Measurements from ENCODE around the gene MTUS2. TPM values are rescaled to one million over a fixed set of nuclear protein-coding genes. Genes with fewer than 3 reads are reported as not detected.

MTUS2 gene
- total and polyA plus RNA-seq, 2 experiments from 2014 or later: 3.0 to 4.3 TPM

DNA sequence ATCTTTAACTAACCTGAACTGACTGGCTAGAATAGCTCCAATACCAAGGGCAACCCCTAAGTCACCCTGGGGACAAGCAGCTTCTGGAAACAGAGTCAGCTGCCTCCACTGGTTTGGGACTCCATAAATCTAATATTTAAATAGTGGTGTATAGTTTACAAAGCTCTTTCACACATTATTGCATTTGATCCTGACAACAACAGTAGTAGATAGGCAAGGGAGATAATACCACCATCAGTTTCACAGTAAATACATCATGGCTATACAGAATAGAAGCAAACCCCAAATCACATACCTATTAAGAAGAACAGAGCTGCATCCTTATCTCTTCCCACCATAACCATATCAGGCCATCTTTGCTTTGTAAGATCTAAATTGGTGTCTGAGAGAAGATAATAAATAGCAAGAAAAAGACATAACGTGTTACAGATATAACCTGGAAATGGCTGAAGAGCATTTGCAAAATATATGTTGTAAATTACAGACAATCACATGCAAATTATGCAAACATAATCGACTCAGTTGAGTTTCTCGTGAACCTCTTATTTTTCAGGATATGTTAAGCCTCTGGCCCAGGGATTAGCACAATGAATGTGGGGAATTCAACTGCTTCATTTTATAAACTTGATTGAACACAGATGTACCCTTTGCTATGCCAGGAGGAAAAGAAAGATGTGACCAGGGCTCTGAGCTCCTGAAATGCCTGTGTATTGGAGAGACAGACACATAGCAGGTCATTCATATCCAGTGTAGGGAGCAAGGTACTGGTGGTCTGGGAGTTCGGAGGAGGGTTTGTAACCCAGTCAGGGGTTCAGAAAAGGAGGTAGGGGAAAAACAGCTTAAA, 632.9 kb downstream of the MTUS2 start:
- Histone ChIP-seq H2AFZ (no peak overlapping the region), H3K27ac (no peak overlapping the region), H4K20me1 (ENCODE audit: insufficient read depth, poor library complexity, severe bottlenecking) (no peaks in the 10 kb centered on the region), H3K36me3 (replicated peaks; ENCODE audit: insufficient read depth, low read depth) (no peaks in the 10 kb centered on the region), H3K79me2 (no peaks in the 10 kb centered on the region), H3K9me3 (ENCODE audit: low read depth) (no peaks in the 10 kb centered on the region), H3K4me2 (no peak overlapping the region), H3K4me1 (ENCODE audit: insufficient read depth) (no peaks in the 10 kb centered on the region), H3K9me2 (replicated peaks; ENCODE audit: insufficient read depth) (no peaks in the 10 kb centered on the region), H3K4me3 (no peak overlapping the region), H3K27me3 (no peaks in the 10 kb centered on the region)
- WGBS (ENCODE audit: low lambda C conversion rate, missing lambda C conversion rate): 65% methylated on average over 4 of the region's 4 CpGs
- TF ChIP-seq EZH2phosphoT487 (IDR thresholded peaks at IDR 0.05; ENCODE audit: low read depth, severe bottlenecking, unreplicated experiment): no peak
- no peak for TF ChIP-seq EZH2 (IDR thresholded peaks at IDR 0.05; ENCODE audit: borderline replicate concordance)
- no peak for TF ChIP-seq CTCF (IDR thresholded peaks at IDR 0.05; ENCODE audit: poor library complexity)
- no peak for DNase-seq (ENCODE audit: low spot score)

GRCh38 chr13:29453617-29454011, 633.5 kb downstream of the MTUS2 start:
- 70% methylated on average over 1 of the region's 1 CpG for WGBS (ENCODE audit: low lambda C conversion rate, missing lambda C conversion rate)
- H3K36me3 ChIP-seq (replicated peaks; ENCODE audit: insufficient read depth, low read depth): no peaks in the 10 kb centered on the region
- no peak overlapping the region for H3K27ac ChIP-seq
- TF ChIP-seq CTCF (IDR thresholded peaks at IDR 0.05; ENCODE audit: poor library complexity): no peak
- no peaks in the 10 kb centered on the region for H3K79me2 ChIP-seq
- no peaks in the 10 kb centered on the region for H3K9me3 ChIP-seq (ENCODE audit: low read depth)
- no peaks in the 10 kb centered on the region for H4K20me1 ChIP-seq (ENCODE audit: insufficient read depth, poor library complexity, severe bottlenecking)
- H3K27me3 ChIP-seq: no peaks in the 10 kb centered on the region
- no peak for DNase-seq (ENCODE audit: low spot score)
- H2AFZ ChIP-seq: no peak overlapping the region
- no peak overlapping the region for H3K4me3 ChIP-seq
- H3K4me2 ChIP-seq: no peak overlapping the region
- no peaks in the 10 kb centered on the region for H3K4me1 ChIP-seq (ENCODE audit: insufficient read depth)
- H3K9me2 ChIP-seq (replicated peaks; ENCODE audit: insufficient read depth): no peaks in the 10 kb centered on the region

DNA sequence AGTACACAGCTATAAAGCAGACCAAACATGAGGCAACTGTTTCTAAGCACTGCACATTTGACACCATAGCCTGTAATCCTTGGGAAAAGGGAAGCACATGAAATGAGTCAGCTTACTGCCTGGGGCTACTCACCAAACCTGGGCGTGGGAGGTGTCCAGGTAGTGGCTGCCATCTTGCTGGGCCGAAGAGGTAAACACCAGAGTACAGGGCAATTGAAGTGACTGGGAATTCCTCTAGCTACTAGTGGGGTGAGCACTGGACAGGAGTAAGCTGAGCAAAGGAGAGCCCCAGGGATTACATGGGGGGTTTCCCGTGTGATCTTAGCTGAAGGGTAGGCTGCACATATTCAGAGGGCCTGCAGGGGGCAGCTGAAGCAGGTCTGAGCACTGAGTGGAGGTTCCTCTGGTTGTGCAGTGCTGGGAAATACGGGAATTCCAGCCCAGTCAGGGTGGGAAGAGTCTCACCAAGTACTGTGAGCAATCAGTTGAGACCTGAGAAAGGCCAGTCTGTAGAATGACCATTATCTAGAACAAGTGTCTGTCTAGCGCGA, 634.9 kb downstream of the MTUS2 start:
- Histone ChIP-seq H3K4me3 (no peak overlapping the region), H2AFZ (no peak overlapping the region)
- 80% methylated on average over 6 of the region's 6 CpGs for WGBS (ENCODE audit: low lambda C conversion rate, missing lambda C conversion rate)

More for the DNA sequence above, 634.9 kb downstream of the MTUS2 start:
- H3K9me2 ChIP-seq (replicated peaks; ENCODE audit: insufficient read depth): no peaks in the 10 kb centered on the region
- H4K20me1 ChIP-seq (ENCODE audit: insufficient read depth, poor library complexity, severe bottlenecking): no peaks in the 10 kb centered on the region
- no peak overlapping the region for H3K4me2 ChIP-seq
- TF ChIP-seq EZH2 (IDR thresholded peaks at IDR 0.05; ENCODE audit: borderline replicate concordance): no peak
- TF ChIP-seq CTCF (IDR thresholded peaks at IDR 0.05; ENCODE audit: poor library complexity): peak; percentile 14
- H3K4me1 ChIP-seq (ENCODE audit: insufficient read depth): no peaks in the 10 kb centered on the region
- no peak overlapping the region for H3K27ac ChIP-seq
- H3K36me3 ChIP-seq (replicated peaks; ENCODE audit: insufficient read depth, low read depth): no peaks in the 10 kb centered on the region
- H3K27me3 ChIP-seq: no peaks in the 10 kb centered on the region
- no peaks in the 10 kb centered on the region for H3K79me2 ChIP-seq
- no peaks in the 10 kb centered on the region for H3K9me3 ChIP-seq (ENCODE audit: low read depth)
- no peak for DNase-seq (ENCODE audit: low spot score)

Measured in hepatocyte (in vitro differentiated cells).